Liver (tissue), 10 donors: Measurements from ENCODE around the gene CD3D. TPM values are rescaled to one million over a fixed set of nuclear protein-coding genes. Genes with fewer than 3 reads are reported as not detected.

Experiments used
- DNase-seq: peaks from one replicate; pipeline ENCODE4 v3.0.0-alpha.2; 2017; ENCODE audit warnings: low spot score
- H3K27ac ChIP-seq, 2 donors: one replicate each; pipeline ENCODE4 v1.7.0; 2013; ENCODE audit warnings: inconsistent platforms in 2 of 2, low read length in 2 of 2, control low read depth in 1 of 2, low read depth in 1 of 2, mild to moderate bottlenecking in 1 of 2
- H3K27me3 ChIP-seq, 4 donors: one replicate each; pipeline versions ENCODE4 v1.6.1 to v1.7.0; 2013; ENCODE audit warnings: low read length in 3 of 4, inconsistent platforms in 1 of 4, mild to moderate bottlenecking in 1 of 4, moderate library complexity in 1 of 4; ENCODE audit not compliant: control insufficient read depth in 4 of 4, insufficient read depth in 4 of 4
- H3K36me3 ChIP-seq, 4 donors: one replicate each; pipeline versions ENCODE4 v1.6.1 to v1.7.0; 2013; ENCODE audit warnings: low read length in 3 of 4, mild to moderate bottlenecking in 3 of 4, low read depth in 1 of 4, moderate library complexity in 1 of 4; ENCODE audit not compliant: control insufficient read depth in 4 of 4, insufficient read depth in 3 of 4
- H3K4me1 ChIP-seq, 4 donors: one replicate each; pipeline versions ENCODE4 v1.6.1 to v1.7.0; 2013; ENCODE audit warnings: low read length in 3 of 4, mild to moderate bottlenecking in 3 of 4, moderate library complexity in 1 of 4; ENCODE audit not compliant: control insufficient read depth in 4 of 4, insufficient read depth in 4 of 4
- H3K4me3 ChIP-seq, 3 donors: one replicate each; pipeline versions ENCODE4 v1.6.1 to v1.7.0; 2013; ENCODE audit warnings: low read length in 3 of 3, control low read depth in 1 of 3, low read depth in 1 of 3, mild to moderate bottlenecking in 1 of 3
- H3K9ac ChIP-seq, 2 donors: one replicate each; pipeline ENCODE4 v1.7.0; 2013; ENCODE audit warnings: low read length in 2 of 2, mild to moderate bottlenecking in 2 of 2, moderate library complexity in 2 of 2, control low read depth in 1 of 2, low read depth in 1 of 2
- H3K9me3 ChIP-seq, 4 donors: one replicate each; pipeline versions ENCODE4 v1.6.1 to v1.7.0; 2013; ENCODE audit warnings: low read length in 3 of 4; ENCODE audit not compliant: control insufficient read depth in 4 of 4
- CTCF ChIP-seq: fragments of 150-350 bp; IDR thresholded peaks from 2 replicates; pipeline ENCODE4 v1.5.1; 2017; ENCODE audit warnings: improper control_type of control experiment, low read depth, low read length; ENCODE audit not compliant: missing input control
- EGR1 ChIP-seq, 2 donors: IDR thresholded peaks; 2 replicates each; pipeline ENCODE4 v1.6.1; 2016 to 2018; ENCODE audit warnings: antibody characterized with exemption in 2 of 2, low read depth in 2 of 2
- FOXA1 ChIP-seq: IDR thresholded peaks from 2 replicates; pipeline ENCODE4 v1.6.1; 2016; ENCODE audit warnings: antibody characterized with exemption
- GABPA ChIP-seq, 2 donors: IDR thresholded peaks in 1 of 2; conservative IDR thresholded peaks in 1 of 2; 2 replicates each; pipeline ENCODE4 v1.6.1; 2016; ENCODE audit warnings: antibody characterized with exemption in 2 of 2, mild to moderate bottlenecking in 1 of 2, moderate library complexity in 1 of 2
- NR2F2 ChIP-seq: IDR thresholded peaks from 2 replicates; pipeline ENCODE4 v1.6.1; 2016; ENCODE audit warnings: antibody characterized with exemption
- RAD21 ChIP-seq, 2 donors: IDR thresholded peaks; 2 replicates each; pipeline ENCODE4 v1.6.1; 2016; ENCODE audit warnings: antibody characterized with exemption in 2 of 2, mild to moderate bottlenecking in 2 of 2
- SP1 ChIP-seq: IDR thresholded peaks from 2 replicates; pipeline ENCODE4 v1.6.1; 2018; ENCODE audit warnings: antibody characterized with exemption, mild to moderate bottlenecking
- ZBTB33 ChIP-seq: IDR thresholded peaks from 2 replicates; pipeline ENCODE4 v1.6.1; 2016; ENCODE audit warnings: antibody characterized with exemption
- polyA plus RNA-seq, 2 donors: library from polyadenylated mRNA; stranded (reverse) in 1 of 2; unstranded in 1 of 2; fragments of 200-250 nt in 1 of 2; fragments of >200 nt in 1 of 2; fragmentation: Nextera tagmentation in 1 of 2; extraction: Ambion mirVana in 1 of 2; gene quantifications; one replicate each; pipeline versions ENCODE4 v1.2.1 to v1.2.3, GENCODE V29; 2013 to 2015
- small RNA-seq: library from RNA; depleted of rRNA; stranded (forward); fragments of <200 nt; gene quantifications from one replicate; pipeline ENCODE3, GENCODE V24; 2014
- total RNA-seq, 2 donors: library from RNA; depleted of rRNA; stranded (reverse); fragments of >200 nt; gene quantifications; one replicate each; pipeline ENCODE4 v1.2.3, GENCODE V29; 2014
- TF ChIP-seq, protein P1 (sequence below): IDR thresholded peaks from 2 replicates; pipeline ENCODE4 v1.6.1; 2016; ENCODE audit warnings: antibody characterized with exemption
- donor health status: healthy.
- donor health status: healthy.
- donor health status: healthy.
- donor health status: healthy.
- donor health status: healthy.

Gene CD3D
- total and polyA plus RNA-seq, 4 donors = 1.1 to 1.6 (median 1.2) TPM

DNA sequence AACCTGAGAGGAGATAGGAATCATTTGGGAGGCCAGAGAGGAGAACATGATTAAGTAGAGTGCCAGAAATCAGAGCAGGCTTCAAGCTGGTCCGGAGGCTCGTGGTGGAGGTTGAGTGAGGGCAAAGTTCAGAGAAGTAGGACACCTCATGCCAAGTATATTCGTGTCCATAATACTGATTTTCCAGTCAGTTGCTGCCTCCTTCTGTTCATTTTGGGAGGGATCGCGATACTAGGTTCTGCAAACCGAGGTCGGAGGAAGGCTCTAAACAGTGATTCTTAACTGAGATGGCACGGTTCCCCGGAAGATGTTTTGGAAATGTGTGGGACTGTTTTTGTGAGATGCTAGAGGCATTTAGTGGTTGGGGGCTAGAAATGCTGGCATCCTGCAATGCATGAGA lies 51.6 kb downstream of the CD3D start (continued):
- no peak for TF ChIP-seq ZBTB33
- TF ChIP-seq NR2F2 = peak; percentile 64

DNA sequence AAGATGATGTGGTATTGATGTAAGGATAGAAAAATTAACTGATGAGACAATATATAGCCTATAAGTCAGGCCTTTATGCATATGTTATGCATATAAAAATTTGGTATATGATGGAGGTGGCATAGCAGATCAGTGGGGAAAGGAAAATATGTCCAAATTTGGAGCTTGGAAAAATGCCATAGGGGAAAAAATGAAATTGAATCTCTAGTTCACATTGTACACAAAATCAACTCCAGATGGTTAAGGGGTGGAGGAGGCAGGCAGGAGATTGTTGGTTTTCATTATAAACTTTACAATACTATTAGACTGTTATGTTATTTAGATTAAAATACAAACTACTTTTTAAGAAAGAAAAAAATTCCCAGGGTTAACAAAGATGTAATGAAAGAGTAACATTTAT lies 53.1 kb downstream of the CD3D start:
- DNase-seq = no peak
- no peak overlapping the region for H3K4me3 ChIP-seq
- no peak overlapping the region for H3K9ac ChIP-seq
- no peak overlapping the region for H3K27ac ChIP-seq
- TF ChIP-seq SP1 (no peak), ZBTB33 (no peak), CTCF (no peak), RAD21 (IDR thresholded peaks at IDR 0.05) (no peak), EGR1 (IDR thresholded peaks at IDR 0.05; ENCODE audit: low read depth in 2 of 2) (no peak), NR2F2 (no peak), FOXA1 (no peak), GABPA (IDR thresholded peaks at IDR 0.05 in 1 of 2, conservative IDR thresholded peaks at IDR 0.05 in 1 of 2) (no peak)
- TF ChIP-seq, protein P1, sequence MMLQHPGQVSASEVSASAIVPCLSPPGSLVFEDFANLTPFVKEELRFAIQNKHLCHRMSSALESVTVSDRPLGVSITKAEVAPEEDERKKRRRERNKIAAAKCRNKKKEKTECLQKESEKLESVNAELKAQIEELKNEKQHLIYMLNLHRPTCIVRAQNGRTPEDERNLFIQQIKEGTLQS = no peak
- H3K27me3 ChIP-seq = no peaks in the 10 kb centered on the region
- no peaks in the 10 kb centered on the region for H3K9me3 ChIP-seq
- H3K4me1 ChIP-seq = peaks cover 0 to 7% (median 1%) of the 10 kb centered on the region in 4 donors
- no peaks in the 10 kb centered on the region for H3K36me3 ChIP-seq

Small RNAs within 50 kb of the gene (small RNA-seq; reads per million reads assigned to genes)
- gene AP001582.1 = not detected

Other genes with a start within 250 kb of the CD3D start
- gene SCN4B, start 189.9 kb downstream of the CD3D start, total RNA-seq = under 1 TPM; 0.05 to 0.67 TPM
- under 1 TPM in 1 of 2 donors, not detected in 1; 0.42 TPM for gene SCN4B, start 189.9 kb downstream of the CD3D start, polyA plus RNA-seq
- under 1 TPM in 1 of 2 donors, not detected in 1; 0.05 TPM for gene SCN2B, start 166.1 kb downstream of the CD3D start, total RNA-seq
- under 1 TPM in 1 of 2 donors, not detected in 1; 0.01 TPM for gene SCN2B, start 166.1 kb downstream of the CD3D start, polyA plus RNA-seq
- gene JAML, start 117.7 kb downstream of the CD3D start, total RNA-seq = 10 to 100 TPM in 1 of 2 donors, 1 to 10 TPM in 1; 9.6 to 13.5 TPM
- 1 to 10 TPM; 2.2 to 3.4 TPM for gene JAML, start 117.7 kb downstream of the CD3D start, polyA plus RNA-seq
- 1 to 10 TPM; 4.1 to 6.9 TPM for gene MPZL3, start 90.3 kb downstream of the CD3D start, total RNA-seq
- gene MPZL3, start 90.3 kb downstream of the CD3D start, polyA plus RNA-seq = 1 to 10 TPM; 2.5 to 2.9 TPM
- gene MPZL2, start 78.4 kb downstream of the CD3D start, total RNA-seq = 10 to 100 TPM; 14.4 to 17.2 TPM
- 1 to 10 TPM; 8.4 to 9.3 TPM for gene MPZL2, start 78.4 kb downstream of the CD3D start, polyA plus RNA-seq
- 1 to 10 TPM in 1 of 2 donors, under 1 TPM in 1; 0.33 to 2.3 TPM for gene CD3E, start 38.0 kb downstream of the CD3D start, total RNA-seq
- 1 to 10 TPM; 1.4 to 2.1 TPM for gene CD3E, start 38.0 kb downstream of the CD3D start, polyA plus RNA-seq
- under 1 TPM; 0.19 to 0.84 TPM for gene CD3G, start 1.6 kb upstream of the CD3D start, total RNA-seq
- under 1 TPM; 0.28 to 0.39 TPM for gene CD3G, start 1.6 kb upstream of the CD3D start, polyA plus RNA-seq
- 10 to 100 TPM; 24.7 to 41.3 TPM for gene UBE4A, start 16.9 kb upstream of the CD3D start, total RNA-seq
- 10 to 100 TPM; 11.7 to 13.5 TPM for gene UBE4A, start 16.9 kb upstream of the CD3D start, polyA plus RNA-seq
- 10 to 100 TPM; 25.5 to 65.1 TPM for gene ATP5MG, start 58.9 kb upstream of the CD3D start, total RNA-seq
- gene ATP5MG, start 58.9 kb upstream of the CD3D start, polyA plus RNA-seq = 100 to 1,000 TPM; 110 to 542 TPM
- 10 to 100 TPM; 19.2 to 27.9 TPM for gene KMT2A, start 93.8 kb upstream of the CD3D start, total RNA-seq
- gene KMT2A, start 93.8 kb upstream of the CD3D start, polyA plus RNA-seq = 1 to 10 TPM; 4.3 to 6.5 TPM
- gene TTC36, start 184.8 kb upstream of the CD3D start, total RNA-seq = 10 to 100 TPM in 1 of 2 donors, 1 to 10 TPM in 1; 2.0 to 32.7 TPM
- gene TTC36, start 184.8 kb upstream of the CD3D start, polyA plus RNA-seq = 10 to 100 TPM; 36.9 to 66.1 TPM
- gene TMEM25, start 188.5 kb upstream of the CD3D start, total RNA-seq = 10 to 100 TPM in 1 of 2 donors, 1 to 10 TPM in 1; 7.6 to 19.9 TPM
- gene TMEM25, start 188.5 kb upstream of the CD3D start, polyA plus RNA-seq = 1 to 10 TPM; 5.5 to 6.7 TPM
- gene IFT46, start 223.2 kb upstream of the CD3D start, total RNA-seq = 1 to 10 TPM; 3.9 to 6.4 TPM
- 1 to 10 TPM; 3.9 to 4.6 TPM for gene IFT46, start 223.2 kb upstream of the CD3D start, polyA plus RNA-seq
- 10 to 100 TPM; 40.1 to 95.4 TPM for gene ARCN1, start 229.7 kb upstream of the CD3D start, total RNA-seq
- gene ARCN1, start 229.7 kb upstream of the CD3D start, polyA plus RNA-seq = 10 to 100 TPM; 36.7 to 63.5 TPM